ENCODE data around the gene TIMMDC1. TPM values are rescaled to one million over a fixed set of nuclear protein-coding genes. Genes with fewer than 3 reads are reported as not detected.

Gene TIMMDC1
- polyA plus RNA-seq, 1 of the 3 experiments (the other 2 are of a cell fraction), result 128 TPM

DNA sequence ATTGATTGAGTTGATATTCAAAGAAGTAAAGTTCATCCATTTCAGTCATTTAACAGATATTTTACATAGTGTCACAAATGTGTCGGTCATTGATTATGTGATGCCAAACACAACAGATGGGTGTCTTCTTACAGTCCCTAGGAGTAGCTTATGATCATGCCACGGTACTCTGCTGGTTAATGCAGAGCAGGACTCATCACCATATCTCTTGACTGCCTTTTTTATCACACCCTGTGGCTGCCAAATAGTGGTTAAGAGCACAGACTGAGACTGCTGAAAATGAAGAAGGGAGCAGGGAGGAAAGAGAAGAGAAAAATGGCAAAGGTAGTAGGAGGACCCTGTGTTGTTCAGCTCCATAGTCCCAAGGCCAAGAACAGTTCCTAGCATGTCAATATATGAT is 12.8 kb upstream of the TIMMDC1 start:
- no peaks in the 10 kb centered on the region for H3K9me3 ChIP-seq
- no peak for TF ChIP-seq JUND (IDR thresholded peaks at IDR 0.05)
- H3K4me2 ChIP-seq, result no peak overlapping the region
- no peaks in the 10 kb centered on the region for H3F3A ChIP-seq (replicated peaks; ENCODE audit: insufficient read depth)
- no peak for DNase-seq
- H3K4me3 ChIP-seq (ENCODE audit: low read depth in 2 of 2, low read length in 1 of 2), result no peak overlapping the region
- no peak overlapping the region for H3K27ac ChIP-seq (ENCODE audit: low read depth in 2 of 2, low read length in 1 of 2)
- no peaks in the 10 kb centered on the region for H4K20me1 ChIP-seq (ENCODE audit: insufficient read depth)
- ChIA-PET POLR2A (no interaction called here), CTCF (interaction anchor here (1.0 kb wide), 2 partner anchors 16 to 196 kb away, joined by 3 read pairs; no protein-coding TSS in a partner anchor)
- H3K36me3 ChIP-seq (replicated peaks in 1 of 2; ENCODE audit: control insufficient read depth in 1 of 2, insufficient read depth in 2 of 2, low read length in 1 of 2), result peaks cover 38 to 69% of the 10 kb centered on the region in 2 experiments
- WGBS (ENCODE audit: low lambda C conversion rate), result 96% methylated on average over 2 of the region's 2 CpGs
- H3K9ac ChIP-seq, result no peak overlapping the region
- no peaks in the 10 kb centered on the region for H3K9me2 ChIP-seq
- no peak overlapping the region for H2AFZ ChIP-seq (ENCODE audit: low read depth)
- H3K4me1 ChIP-seq (ENCODE audit: control insufficient read depth in 1 of 2, insufficient read depth in 2 of 2, low read depth in 1 of 2, low read length in 1 of 2), result no peaks in the 10 kb centered on the region
- H3K79me2 ChIP-seq (ENCODE audit: insufficient read depth), result no peaks in the 10 kb centered on the region
- no peaks in the 10 kb centered on the region for H3K27me3 ChIP-seq (ENCODE audit: insufficient read depth)

DNA sequence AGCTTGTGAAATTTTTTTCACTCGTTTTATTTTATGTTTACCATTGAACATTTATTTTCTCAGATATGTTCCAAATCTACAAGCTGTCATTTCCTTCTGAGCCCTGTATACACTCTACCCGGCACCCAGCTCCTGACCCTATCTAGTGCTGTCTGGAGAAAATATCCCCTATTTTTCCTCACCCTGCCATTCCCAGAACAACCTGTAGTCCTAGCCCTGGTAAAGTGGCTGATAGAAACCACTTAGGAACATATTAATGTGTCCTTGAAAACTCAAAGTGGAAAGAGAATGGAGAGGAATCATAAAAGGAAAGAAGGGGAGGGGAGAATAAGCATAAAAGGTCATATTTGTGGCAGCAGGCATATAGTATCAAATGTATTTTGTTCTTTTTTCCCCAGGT is 8.2 kb upstream of the TIMMDC1 start:
- Histone ChIP-seq H3K4me3 (ENCODE audit: low read depth in 2 of 2, low read length in 1 of 2) (no peak overlapping the region), H3K36me3 (replicated peaks in 1 of 2; ENCODE audit: control insufficient read depth in 1 of 2, insufficient read depth in 2 of 2, low read length in 1 of 2) (peaks cover 29 to 61% of the 10 kb centered on the region in 2 experiments), H3K9ac (no peak overlapping the region), H3K4me2 (no peak overlapping the region), H4K20me1 (ENCODE audit: insufficient read depth) (no peaks in the 10 kb centered on the region), H3K4me1 (ENCODE audit: control insufficient read depth in 1 of 2, insufficient read depth in 2 of 2, low read depth in 1 of 2, low read length in 1 of 2) (no peaks in the 10 kb centered on the region), H3K9me2 (no peaks in the 10 kb centered on the region), H3K27ac (ENCODE audit: low read depth in 2 of 2, low read length in 1 of 2) (no peak overlapping the region), H3K79me2 (ENCODE audit: insufficient read depth) (no peaks in the 10 kb centered on the region), H3F3A (replicated peaks; ENCODE audit: insufficient read depth) (peaks cover 5% of the 10 kb centered on the region), H3K27me3 (ENCODE audit: insufficient read depth) (no peaks in the 10 kb centered on the region), H3K9me3 (no peaks in the 10 kb centered on the region), H2AFZ (ENCODE audit: low read depth) (no peak overlapping the region)
- POLR2A ChIA-PET, result interaction anchor here (1.7 kb wide), 1 partner anchor 8 kb away, joined by 5 read pairs; the partner anchor contains the start of gene TIMMDC1
- TF ChIP-seq, protein P1, sequence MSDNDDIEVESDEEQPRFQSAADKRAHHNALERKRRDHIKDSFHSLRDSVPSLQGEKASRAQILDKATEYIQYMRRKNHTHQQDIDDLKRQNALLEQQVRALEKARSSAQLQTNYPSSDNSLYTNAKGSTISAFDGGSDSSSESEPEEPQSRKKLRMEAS (IDR thresholded peaks at IDR 0.05; ENCODE audit: low read depth), result no peak
- no peak; the same call in 1 of the 2 replicates for TF ChIP-seq CTCF (IDR thresholded peaks at IDR 0.05)
- TF ChIP-seq MEF2A (IDR thresholded peaks at IDR 0.05; ENCODE audit: borderline replicate concordance, low read depth), result no peak
- no peak for TF ChIP-seq TAF1 (IDR thresholded peaks at IDR 0.05; ENCODE audit: borderline replicate concordance, low read depth, low read length)
- no peak for TF ChIP-seq NFIC (IDR thresholded peaks at IDR 0.05; ENCODE audit: borderline replicate concordance)
- TF ChIP-seq MXI1 (IDR thresholded peaks at IDR 0.05; ENCODE audit: low read depth, low read length), result no peak
- no peak for TF ChIP-seq RAD21 (IDR thresholded peaks at IDR 0.05; ENCODE audit: low read length)
- TF ChIP-seq GABPA (IDR thresholded peaks at IDR 0.05; ENCODE audit: low read depth), result no peak
- TF ChIP-seq TCF12 (IDR thresholded peaks at IDR 0.05), result no peak
- no peak for DNase-seq
- CTCF ChIA-PET, result interaction anchor here (0.8 to 1.1 kb wide), 2 partner anchors 191 to 456 kb away, joined by 3 read pairs; partner anchors contain the start of gene IGSF11
- WGBS (ENCODE audit: low lambda C conversion rate), result 96% methylated on average over 2 of the region's 2 CpGs

DNA sequence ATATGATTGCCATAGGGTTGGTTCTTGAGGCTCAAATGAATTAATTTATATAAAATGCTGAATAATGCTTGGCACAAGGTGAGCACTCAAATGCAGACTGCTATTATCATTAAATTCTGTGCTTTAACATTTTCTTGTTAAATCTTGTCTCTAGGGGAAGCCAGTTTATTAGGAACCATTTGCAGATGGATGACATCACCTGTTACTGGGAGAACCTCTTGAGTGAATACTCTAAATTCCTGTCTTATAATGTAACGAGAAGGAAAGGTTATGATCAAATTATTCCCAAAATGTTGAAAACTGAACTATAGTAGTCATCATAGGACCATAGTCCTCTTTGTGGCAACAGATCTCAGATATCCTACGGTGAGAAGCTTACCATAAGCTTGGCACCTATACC is 6.2 kb upstream of the TIMMDC1 start:
- H3K9ac ChIP-seq, result no peak overlapping the region
- H3K79me2 ChIP-seq (ENCODE audit: insufficient read depth), result peaks cover under 1% of the 10 kb centered on the region; the same call in 1 of the 2 replicates
- H3F3A ChIP-seq (replicated peaks; ENCODE audit: insufficient read depth), result peaks cover 5% of the 10 kb centered on the region
- H4K20me1 ChIP-seq (ENCODE audit: insufficient read depth), result no peaks in the 10 kb centered on the region
- H3K9me3 ChIP-seq, result no peaks in the 10 kb centered on the region
- no peaks in the 10 kb centered on the region for H3K27me3 ChIP-seq (ENCODE audit: insufficient read depth)
- peaks cover 13 to 42% of the 10 kb centered on the region in 2 experiments for H3K36me3 ChIP-seq (replicated peaks in 1 of 2; ENCODE audit: control insufficient read depth in 1 of 2, insufficient read depth in 2 of 2, low read length in 1 of 2)
- ChIA-PET POLR2A (no interaction called here), CTCF (no interaction called here)
- no peak for DNase-seq
- H3K4me2 ChIP-seq, result no peak overlapping the region
- TF ChIP-seq RFX5 (IDR thresholded peaks at IDR 0.05; ENCODE audit: low read length), result peak; percentile 94
- no peak for TF ChIP-seq EZH2phosphoT487 (IDR thresholded peaks at IDR 0.05; ENCODE audit: borderline replicate concordance, low read depth)
- TF ChIP-seq USF2 (IDR thresholded peaks at IDR 0.05; ENCODE audit: borderline replicate concordance, low read depth, low read length), result no peak
- TF ChIP-seq, protein P2, sequence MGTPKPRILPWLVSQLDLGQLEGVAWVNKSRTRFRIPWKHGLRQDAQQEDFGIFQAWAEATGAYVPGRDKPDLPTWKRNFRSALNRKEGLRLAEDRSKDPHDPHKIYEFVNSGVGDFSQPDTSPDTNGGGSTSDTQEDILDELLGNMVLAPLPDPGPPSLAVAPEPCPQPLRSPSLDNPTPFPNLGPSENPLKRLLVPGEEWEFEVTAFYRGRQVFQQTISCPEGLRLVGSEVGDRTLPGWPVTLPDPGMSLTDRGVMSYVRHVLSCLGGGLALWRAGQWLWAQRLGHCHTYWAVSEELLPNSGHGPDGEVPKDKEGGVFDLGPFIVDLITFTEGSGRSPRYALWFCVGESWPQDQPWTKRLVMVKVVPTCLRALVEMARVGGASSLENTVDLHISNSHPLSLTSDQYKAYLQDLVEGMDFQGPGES (IDR thresholded peaks at IDR 0.05; ENCODE audit: low read depth, low read length), result no peak
- TF ChIP-seq ELF1 (IDR thresholded peaks at IDR 0.05), result no peak
- H2AFZ ChIP-seq (ENCODE audit: low read depth), result no peak overlapping the region
- H3K9me2 ChIP-seq, result no peaks in the 10 kb centered on the region
- no peak overlapping the region for H3K27ac ChIP-seq (ENCODE audit: low read depth in 2 of 2, low read length in 1 of 2)
- no peak overlapping the region for H3K4me3 ChIP-seq (ENCODE audit: low read depth in 2 of 2, low read length in 1 of 2)
- peaks cover 0 to under 1% of the 10 kb centered on the region in 2 experiments; a peak in 1 of 4 replicates for H3K4me1 ChIP-seq (ENCODE audit: control insufficient read depth in 1 of 2, insufficient read depth in 2 of 2, low read depth in 1 of 2, low read length in 1 of 2)
- WGBS (ENCODE audit: low lambda C conversion rate), result 89% methylated on average over 2 of the region's 2 CpGs
